Panc1 (cell line): ENCODE measurements around the gene MPZL3. TPM values are rescaled to one million over a fixed set of nuclear protein-coding genes. Genes with fewer than 3 reads are reported as not detected.

Experiments used
- ATAC-seq: fragments of 200-7000 bp; cut with Tn5 transposase; 2 replicates; pipeline ENCODE4 v1.9.1; 2020; ENCODE audit warnings: mild to moderate bottlenecking, moderate library complexity
- BruUV-seq: library from RNA; stranded (reverse); fragments of 400-500 nt; replicated peaks from 2 replicates; lab custom pipeline; 2021; lab: Mats Ljungman, UMichigan
- CTCF ChIA-PET: fragments of 300-600 bp; sonication (Branson Sonifier 250); formaldehyde crosslinking; loops from one replicate; lab custom pipeline; 2022; ENCODE audit warnings: antibody characterized with exemption; lab: Charles Lee
- POLR2A ChIA-PET: fragments of 300-600 bp; sonication (Branson Sonifier 250); formaldehyde crosslinking; loops from one replicate; lab custom pipeline; 2022; ENCODE audit warnings: antibody characterized with exemption; lab: Charles Lee
- DNase-seq: peaks from one replicate; pipeline ENCODE4 v3.0.0-alpha.2; 2010; ENCODE audit warnings: low read depth, low spot score
- H3K27ac ChIP-seq: 2 replicates; pipeline ENCODE4 v1.5.1; 2011; ENCODE audit warnings: mild to moderate bottlenecking, low read length, inconsistent platforms
- H3K27me3 ChIP-seq: fragments of 200-500 bp; sonication (Bioruptor generic); 2 replicates; pipeline ENCODE4 v1.6.0; 2014; ENCODE audit warnings: low read length, inconsistent platforms; ENCODE audit not compliant: control insufficient read depth, insufficient read depth
- H3K36me3 ChIP-seq: fragments of 200-500 bp; sonication (Bioruptor generic); 2 replicates; pipeline ENCODE4 v1.5.1; 2014; ENCODE audit warnings: inconsistent platforms, mild to moderate bottlenecking, low read length, moderate library complexity; ENCODE audit not compliant: control insufficient read depth, insufficient read depth
- H3K4me1 ChIP-seq: 2 replicates; pipeline ENCODE4 v1.5.1; 2011; ENCODE audit warnings: inconsistent platforms, mild to moderate bottlenecking, low read length, moderate library complexity; ENCODE audit not compliant: control insufficient read depth, insufficient read depth
- H3K4me3 ChIP-seq, 2 experiments: 2 replicates each; pipeline ENCODE4 v1.5.1; 2011 to 2012; ENCODE audit warnings: low read depth in 2 of 2, low read length in 2 of 2, mild to moderate bottlenecking in 2 of 2, inconsistent platforms in 1 of 2, moderate library complexity in 1 of 2
- H3K9me3 ChIP-seq: fragments of 200-500 bp; sonication (Bioruptor generic); 2 replicates; pipeline ENCODE4 v1.5.1; 2014; ENCODE audit warnings: low read depth, mild to moderate bottlenecking, inconsistent platforms, low read length, moderate library complexity; ENCODE audit not compliant: control insufficient read depth, insufficient read depth
- CTCF ChIP-seq: fragments of 450-650 bp; IDR thresholded peaks from 2 replicates; pipeline ENCODE4 v1.5.1; 2017; ENCODE audit warnings: mild to moderate bottlenecking
- POLR2AphosphoS5 ChIP-seq: IDR thresholded peaks from 2 replicates; pipeline ENCODE4 v1.6.1; 2012; ENCODE audit warnings: mild to moderate bottlenecking, low read depth, low read length, moderate library complexity
- REST ChIP-seq, 2 experiments: IDR thresholded peaks; 2 replicates each; pipeline ENCODE4 v1.6.1; 2011 to 2012; ENCODE audit warnings: low read depth in 2 of 2, control low read depth in 1 of 2, low read length in 1 of 2, mild to moderate bottlenecking in 1 of 2, moderate library complexity in 1 of 2; ENCODE audit not compliant: insufficient read depth in 1 of 2
- SIN3A ChIP-seq: IDR thresholded peaks from 2 replicates; pipeline ENCODE4 v1.6.1; 2012; ENCODE audit warnings: low read depth, mild to moderate bottlenecking, low read length, moderate library complexity, borderline replicate concordance; ENCODE audit not compliant: insufficient read depth
- TCF7L2 ChIP-seq: IDR thresholded peaks from 2 replicates; pipeline ENCODE4 v1.6.1; 2011; ENCODE audit warnings: mild to moderate bottlenecking, low read depth, low read length, inconsistent platforms
- in situ Hi-C: cut with HindIII; loops from 2 replicates; pipeline ENCODE4 v1.10.0; 2016; ENCODE audit warnings: low sequenced_read_pairs, low pct_unique_long_range_greater_than_20kb
- intact Hi-C: fragments of 100-400 bp; cut with micrococcal nuclease; formaldehyde crosslinking; loops from one replicate; pipeline ENCODE4 v1.10.0; 2022; ENCODE audit not compliant: unreplicated experiment
- total RNA-seq: library from RNA; stranded (reverse); gene quantifications from one replicate; pipeline ENCODE4 v1.2.1, GENCODE V29; 2021; ENCODE audit not compliant: unreplicated experiment

The MPZL3 gene
- total RNA-seq, 1 experiment from 2014 or later, result 1.0 TPM

- BruUV-seq, result no TSS peak
- TF ChIP-seq TCF7L2 (no peak), REST (IDR thresholded peaks at IDR 0.05; ENCODE audit: insufficient read depth in 1 of 2, low read depth in 2 of 2, low read length in 1 of 2) (no peak), SIN3A (no peak), CTCF (no peak)
- intact Hi-C loops (no loop called here), in situ Hi-C loops (no loop called here)
- H3K9me3 ChIP-seq, result no peaks in the 10 kb centered on the region
- H3K27ac ChIP-seq, result no peak overlapping the region
- H3K27me3 ChIP-seq, result peaks cover 11% of the 10 kb centered on the region
- no peaks in the 10 kb centered on the region for H3K4me1 ChIP-seq
- DNase-seq (no peak), ATAC-seq (no peak)
- no peaks in the 10 kb centered on the region for H3K36me3 ChIP-seq
- no peak overlapping the region for H3K4me3 ChIP-seq
- ChIA-PET POLR2A (no interaction called here), CTCF (no interaction called here)
These were observed 8.0 kb downstream of the MPZL3 start for GRCh38 chr11:118243993-118244762.

GRCh38 chr11:118243161-118243560, 9.0 kb downstream of the MPZL3 start:
- Histone ChIP-seq H3K4me3 (no peak overlapping the region), H3K9me3 (no peaks in the 10 kb centered on the region), H3K36me3 (no peaks in the 10 kb centered on the region), H3K27ac (no peak overlapping the region), H3K4me1 (no peaks in the 10 kb centered on the region), H3K27me3 (peaks cover 8% of the 10 kb centered on the region)
- in situ Hi-C loops, result no loop called here
- TF ChIP-seq TCF7L2, result no peak
- TF ChIP-seq CTCF, result no peak
- TF ChIP-seq REST (IDR thresholded peaks at IDR 0.05; ENCODE audit: insufficient read depth in 1 of 2, low read depth in 2 of 2, low read length in 1 of 2), result no peak
- TF ChIP-seq POLR2AphosphoS5, result no peak
- no peak for TF ChIP-seq SIN3A
- intact Hi-C loops, result no loop called here
- DNase-seq (no peak), ATAC-seq (no peak)
- ChIA-PET CTCF (no interaction called here), POLR2A (no interaction called here)
- no TSS peak for BruUV-seq
